ENCODE measurements around the gene VAC14.
A peak's percentile ranks its signal among the peaks of the same experiment; 100 is the strongest.
"Not testable (repeated sequence)": the region's sequence is repeated elsewhere in the genome, so short reads cannot be mapped to it uniquely, and the experiment has no call there.

Gene VAC14

DNA sequence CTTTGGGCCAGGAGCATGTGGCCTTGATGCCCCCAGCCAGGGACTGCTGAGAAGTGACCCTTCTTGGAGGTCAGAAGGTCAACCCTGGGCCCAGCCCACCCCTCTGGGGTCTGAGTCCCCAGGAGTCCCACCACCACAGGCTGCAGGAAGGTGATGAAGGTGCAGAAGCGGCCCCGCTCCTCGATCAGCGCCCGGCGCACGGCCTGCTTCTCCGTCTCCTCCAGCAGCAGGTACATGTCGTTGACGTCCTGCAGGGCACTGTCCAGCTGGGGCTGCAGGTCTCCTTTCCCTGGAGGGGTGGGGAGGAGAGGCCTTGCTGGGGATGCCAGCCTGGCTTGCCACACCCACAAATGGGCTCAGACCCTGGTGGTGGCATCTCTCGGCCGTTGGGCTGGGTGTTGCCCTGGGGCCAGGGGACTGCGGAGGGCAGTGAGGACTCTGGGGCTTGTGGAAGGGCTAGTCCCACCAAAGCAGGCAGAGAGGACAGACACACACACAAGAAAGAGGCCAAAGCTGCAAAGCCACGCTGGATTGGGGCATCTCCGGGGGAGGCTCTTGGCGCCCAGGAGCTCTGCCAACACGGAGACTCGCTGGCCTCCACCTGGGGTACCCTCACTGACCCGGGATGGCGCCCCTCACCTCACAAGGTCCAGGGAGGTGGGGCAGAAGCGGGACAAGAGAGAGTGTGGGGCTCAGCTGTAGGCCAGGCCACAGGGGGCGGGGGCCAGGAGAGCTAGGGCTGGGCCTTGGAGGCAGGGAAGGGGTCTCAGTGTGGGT, 122.6 kb downstream of the VAC14 start:
- peak; percentile 26 for DNase-seq

DNA sequence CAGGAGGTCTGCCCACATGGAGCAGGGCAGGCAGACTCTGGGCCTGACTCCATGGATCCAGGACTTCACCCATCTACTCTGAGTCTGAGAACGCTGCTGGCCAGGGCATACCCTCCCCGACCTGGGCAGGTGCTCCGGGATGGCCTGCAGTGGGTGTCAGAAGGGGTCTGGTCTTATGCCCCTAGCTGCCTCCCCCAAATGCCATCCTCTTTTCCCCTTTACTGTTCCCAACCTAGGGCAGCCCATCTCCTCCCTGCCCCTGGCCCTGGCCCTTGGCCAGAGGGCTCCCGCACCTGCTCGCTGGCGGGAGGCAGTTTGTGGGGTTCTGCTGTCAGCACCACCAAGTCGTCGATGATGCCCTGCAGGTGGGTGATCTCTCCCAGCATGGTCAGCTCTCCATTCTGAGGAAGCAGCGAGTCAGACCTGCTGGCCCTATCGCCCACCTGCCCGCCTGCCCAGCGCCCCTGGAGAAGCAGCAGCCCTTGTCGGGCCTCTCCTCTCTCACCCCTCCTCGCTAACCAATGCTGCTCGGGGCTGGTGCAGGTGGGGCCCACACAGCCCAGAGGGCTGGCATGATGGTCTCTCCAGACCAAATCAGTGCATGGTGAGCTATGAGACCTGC, 123.3 kb downstream of the VAC14 start:
- no peak for DNase-seq

DNA sequence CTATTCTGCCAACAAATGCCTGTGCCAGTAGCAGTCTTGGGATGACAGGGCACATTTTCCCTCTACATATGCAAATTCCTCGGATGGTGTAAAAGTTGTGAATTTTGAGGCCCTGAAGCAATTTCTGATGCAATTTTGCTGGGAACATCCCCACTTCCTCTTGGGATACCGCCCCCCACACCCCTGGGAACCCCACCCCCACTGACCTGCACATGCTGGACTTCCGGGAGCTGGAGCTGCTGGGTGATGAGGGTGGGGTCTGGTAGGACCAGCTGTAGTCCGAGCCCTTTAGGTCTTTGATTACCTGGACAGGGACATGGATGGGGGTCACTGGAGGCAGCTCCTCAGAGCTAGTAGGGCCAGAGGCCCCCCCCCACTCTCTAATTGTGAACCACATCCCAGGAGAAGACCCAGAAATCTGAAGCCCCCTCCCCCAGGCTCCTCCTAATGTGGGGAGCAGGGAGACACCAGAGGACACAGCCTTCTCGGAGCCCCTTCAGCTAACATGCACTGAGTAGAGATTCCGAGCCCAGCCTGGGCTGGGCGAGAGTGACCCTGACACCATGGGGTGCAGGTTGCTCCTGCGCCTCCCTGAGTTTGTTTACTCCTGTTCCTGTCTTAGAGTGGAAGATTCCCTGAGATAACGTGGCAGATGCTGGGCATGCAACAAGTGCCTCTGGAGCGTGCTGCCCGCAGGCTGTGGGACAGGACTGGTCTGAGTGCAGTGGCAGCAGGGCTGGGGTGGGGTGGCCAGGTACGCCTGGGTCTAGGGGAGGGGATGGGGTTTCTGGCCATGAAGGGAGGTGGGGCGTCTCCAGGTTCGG, 124.1 kb downstream of the VAC14 start:
- no peak for DNase-seq

DNA sequence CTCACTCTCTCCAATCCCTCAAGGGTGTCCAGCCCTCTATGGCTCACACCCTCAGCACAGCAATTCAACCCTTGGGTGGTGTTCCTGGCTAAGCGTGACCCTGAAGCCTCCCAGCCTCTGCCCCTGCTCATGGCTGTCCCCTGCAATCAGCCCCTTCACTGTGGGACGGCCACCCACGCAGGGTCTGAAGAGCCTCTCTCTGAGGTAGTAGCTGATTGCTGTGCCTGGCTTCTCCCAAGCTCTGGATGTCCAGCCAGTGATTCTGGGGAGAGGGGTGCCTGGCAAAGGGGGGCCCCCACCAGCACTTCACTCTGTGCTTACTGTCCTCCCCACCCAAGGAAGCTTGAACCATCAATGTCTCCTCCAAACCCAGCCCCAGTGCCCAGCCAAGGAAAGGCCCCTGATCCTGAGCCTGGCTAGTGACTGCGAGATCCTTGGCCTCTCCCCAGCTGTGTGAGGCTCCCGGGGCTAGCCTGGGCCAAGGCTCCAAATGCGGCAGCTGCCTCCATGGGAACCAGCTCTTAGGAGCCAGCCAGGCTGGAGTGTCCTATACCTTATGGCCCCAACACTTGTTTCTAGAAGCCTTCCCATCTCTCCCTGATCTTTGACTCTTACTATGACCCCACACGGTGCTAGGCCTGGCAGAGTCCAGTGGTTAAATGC, 125.0 kb downstream of the VAC14 start:
- DNase-seq = peak; percentile 27

DNA sequence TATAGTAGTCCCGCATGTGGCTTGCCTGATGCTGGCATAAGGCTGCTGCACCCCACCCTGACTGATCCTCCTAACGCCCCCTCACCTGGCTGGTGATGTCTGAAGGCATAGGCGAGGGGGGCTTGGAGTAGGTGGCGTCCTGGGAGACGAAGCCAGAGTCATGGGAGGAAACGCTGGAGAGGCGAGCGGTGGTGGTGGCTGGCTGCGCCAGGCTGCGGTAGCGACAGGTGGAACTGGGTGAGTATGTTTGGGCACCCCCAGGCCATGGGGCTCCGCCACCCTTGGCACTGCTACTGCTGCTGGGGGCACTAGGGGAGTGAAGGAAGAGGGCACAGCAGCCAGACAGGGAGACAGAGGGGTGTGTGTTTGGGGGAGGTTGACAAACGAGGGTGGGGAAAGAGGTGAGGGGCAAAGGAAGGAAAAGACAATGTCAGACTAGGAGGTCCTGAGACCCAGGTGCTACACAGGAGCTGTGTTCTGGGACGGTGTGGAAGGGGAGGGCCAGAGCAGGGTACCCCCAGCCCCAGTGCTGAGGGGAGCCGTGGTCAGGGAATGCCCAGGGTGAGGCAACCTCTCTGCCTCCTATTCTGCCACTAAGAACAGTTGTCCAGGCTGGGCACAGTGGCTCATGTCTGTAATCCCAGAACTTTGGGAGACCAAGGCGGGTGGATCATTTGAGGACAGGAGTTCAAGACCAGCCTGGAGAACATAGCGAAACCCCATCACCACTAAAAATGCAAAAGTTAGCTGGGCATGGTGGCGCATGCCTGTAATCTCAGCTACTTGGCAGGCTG, 126.5 kb downstream of the VAC14 start:
- DNase-seq = no peak

DNA sequence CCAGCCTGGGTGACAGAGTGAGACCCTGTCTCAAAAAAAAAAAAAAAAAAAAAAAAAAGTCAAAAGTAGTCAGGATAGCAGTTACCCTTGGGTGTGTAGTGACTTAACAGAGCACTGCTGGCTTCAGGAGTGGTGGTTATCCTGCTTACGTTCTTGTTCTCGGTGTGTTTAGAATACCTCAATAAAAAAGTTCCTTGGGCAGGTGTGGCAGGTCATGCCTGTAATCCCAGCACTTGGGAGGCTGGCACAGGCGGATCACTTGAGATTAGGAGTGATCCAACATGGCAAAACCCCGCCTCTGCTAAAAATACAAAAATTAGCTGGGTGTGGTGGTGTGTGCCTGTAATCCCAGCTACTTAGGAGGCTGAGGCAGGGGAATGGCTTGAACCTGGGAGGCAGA, 130.0 kb downstream of the VAC14 start:
- not testable (repeated sequence) for DNase-seq

DNA sequence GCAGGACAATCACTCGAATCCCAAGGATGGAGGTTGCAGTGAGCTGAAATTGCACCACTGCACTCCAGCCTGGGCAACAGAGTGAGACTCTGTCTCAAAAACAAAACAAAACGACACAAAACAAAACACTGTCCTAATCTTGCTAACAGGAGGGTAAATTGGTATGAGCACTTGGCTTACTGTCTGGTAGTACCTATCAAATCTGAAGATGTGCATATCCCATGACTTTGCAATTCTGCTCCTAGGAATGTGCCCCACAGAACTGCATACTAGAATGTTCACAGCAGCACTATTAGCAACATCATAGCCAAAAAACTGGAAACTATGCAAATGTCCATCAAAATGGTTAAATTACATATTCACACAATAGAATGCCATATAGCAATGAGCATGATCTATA, 130.8 kb downstream of the VAC14 start:
- no peak for DNase-seq

DNA sequence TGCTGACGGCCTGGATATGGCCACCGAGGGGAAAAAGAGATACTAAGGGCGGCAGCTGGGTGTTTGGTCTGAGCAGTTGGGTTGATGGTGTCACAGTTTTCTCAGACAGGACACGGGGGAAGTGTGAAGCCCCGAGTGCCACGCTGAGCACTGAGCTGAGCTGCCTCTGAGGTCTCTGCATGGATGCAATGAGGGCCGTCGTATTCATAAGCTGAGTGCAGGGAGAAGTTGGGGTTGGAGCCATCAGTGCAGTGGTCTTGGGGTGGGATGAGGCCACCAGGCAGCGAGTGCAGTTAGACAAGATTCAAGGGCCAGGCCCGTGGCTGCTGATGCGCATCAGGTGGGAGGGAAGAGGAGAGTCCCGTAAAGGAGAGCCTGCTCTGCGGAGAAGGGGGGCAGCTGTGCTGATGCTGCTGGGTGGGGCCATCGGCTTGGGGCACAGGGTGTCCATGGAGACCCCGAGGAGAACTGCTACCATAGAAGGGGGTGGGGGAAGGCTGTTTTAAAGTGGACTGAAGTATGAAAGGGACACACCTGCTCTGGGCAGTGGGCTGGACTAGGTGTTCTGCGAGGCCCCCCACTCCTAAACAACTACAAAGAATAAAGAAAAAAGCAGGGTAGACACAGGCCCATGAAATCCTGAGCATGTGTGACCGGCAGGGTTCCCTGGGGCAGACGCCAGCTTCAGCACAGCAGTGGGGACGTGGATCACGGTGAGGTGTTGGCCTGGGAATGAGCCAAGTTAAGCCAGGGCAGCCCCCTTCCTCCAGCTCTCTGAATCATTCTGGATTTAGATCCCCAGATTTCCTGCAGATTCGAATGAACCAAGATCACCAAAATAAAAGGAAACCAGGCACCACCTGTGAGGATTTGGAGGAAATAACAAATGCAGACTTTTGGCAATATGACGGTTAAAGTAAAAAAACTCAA, 134.9 kb downstream of the VAC14 start:
- no peak for DNase-seq

DNA sequence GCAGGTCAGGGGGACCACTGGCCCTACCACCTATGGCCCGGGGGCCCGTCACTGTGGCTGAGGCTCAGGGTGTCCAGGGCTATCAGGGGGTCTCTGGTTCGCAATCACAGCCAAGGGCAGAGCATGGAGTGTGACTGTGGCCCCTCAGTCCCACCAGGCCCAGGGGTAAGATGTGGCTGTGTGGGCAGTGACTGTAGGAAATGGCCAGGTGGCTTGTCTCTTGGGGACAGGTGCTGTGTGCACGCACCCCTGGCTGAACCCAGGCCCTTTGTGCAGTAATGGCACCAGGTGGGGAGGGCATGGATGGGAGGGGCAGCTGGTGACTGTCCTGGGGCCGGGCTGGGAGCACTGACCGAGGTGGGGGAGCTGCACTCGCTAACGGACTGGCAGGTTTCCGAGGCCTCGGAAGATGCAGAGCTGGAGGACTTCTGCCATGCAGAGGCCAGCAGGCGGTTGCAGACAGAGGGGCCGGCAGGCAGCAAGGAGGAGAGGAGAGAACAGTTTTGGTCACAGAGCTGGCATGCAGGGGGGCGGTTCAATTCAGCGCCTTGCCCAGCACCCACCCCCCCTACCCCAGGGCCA, 135.8 kb downstream of the VAC14 start:
- DNase-seq = no peak

DNA sequence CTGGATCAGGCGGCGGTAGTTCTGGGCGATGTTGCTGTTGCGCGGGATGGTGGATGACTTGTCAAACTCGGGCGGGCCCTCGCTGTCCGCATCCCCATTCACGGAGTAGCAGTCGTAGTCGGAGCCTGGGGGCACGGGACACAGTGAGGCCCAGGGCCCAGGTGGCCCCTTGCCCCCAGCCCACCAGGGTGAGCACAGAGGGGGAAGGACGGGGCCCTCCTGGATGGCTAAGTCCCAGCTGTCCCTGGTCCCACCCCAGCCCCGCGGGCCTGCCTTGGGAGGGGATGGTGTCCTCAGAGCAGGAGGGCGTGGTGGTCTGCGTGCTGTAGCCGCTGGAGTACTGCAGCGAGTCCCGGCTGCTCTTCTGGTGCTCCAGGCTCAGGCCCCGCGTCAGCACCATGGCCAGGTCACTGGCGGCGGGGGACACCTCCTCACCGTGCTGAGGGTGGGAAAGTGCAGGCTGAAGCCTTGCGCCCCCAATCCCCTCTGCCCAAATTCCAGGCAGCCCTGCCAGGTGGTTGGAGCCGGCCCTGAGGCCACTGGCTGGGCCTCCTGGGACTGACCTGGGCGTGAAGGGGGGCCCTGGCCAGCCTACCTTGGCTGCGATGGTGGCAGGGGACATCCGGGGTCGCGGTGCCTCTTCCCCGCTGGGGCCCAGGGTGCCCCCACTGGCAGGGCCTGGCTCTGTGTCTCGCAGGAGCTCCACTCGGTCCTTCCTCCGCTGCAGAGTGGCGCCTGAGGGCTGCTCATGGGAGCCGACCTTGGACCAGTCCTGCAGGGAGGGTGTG, 136.4 kb downstream of the VAC14 start:
- DNase-seq = peak; percentile 35

DNA sequence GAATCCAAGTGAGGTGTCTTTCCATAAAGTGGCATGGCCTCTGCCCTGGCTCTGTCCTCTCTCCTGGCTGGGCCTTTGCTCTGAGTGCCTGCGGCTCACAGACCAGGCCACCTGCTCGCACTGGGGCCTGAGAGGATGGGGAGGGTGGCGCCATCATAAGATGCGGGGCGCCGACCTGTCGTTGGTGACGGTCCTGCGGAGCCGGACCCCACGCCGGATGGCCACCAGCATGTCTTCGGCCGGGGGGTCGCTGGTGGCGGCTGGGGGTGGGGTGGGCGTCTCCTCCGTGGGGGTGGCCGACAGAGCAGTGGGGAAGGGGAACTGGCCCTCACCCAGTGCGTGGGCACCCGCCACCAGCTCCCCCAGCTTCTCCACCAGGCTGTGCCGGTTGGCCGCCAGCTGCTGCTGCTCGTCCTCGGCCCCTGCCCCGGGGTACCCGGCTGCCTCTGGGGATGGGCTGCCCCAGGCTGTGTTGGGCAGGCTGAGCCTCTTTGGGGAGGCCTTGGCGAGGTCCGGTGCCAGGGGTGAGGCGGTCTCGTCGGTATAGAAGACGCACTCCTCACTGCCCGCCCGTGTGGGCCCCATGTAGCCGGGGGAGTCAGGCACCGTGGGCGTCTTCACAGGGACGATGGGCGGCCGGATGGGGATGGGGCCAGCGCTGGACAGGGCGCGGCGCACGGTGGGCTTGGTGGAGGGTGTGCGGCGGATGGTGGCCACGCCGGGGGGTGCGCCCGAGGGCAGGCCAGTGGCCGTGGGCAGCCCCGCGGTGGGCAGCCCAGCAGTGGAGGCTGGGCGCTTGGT, 137.2 kb downstream of the VAC14 start:
- no peak for DNase-seq

DNA sequence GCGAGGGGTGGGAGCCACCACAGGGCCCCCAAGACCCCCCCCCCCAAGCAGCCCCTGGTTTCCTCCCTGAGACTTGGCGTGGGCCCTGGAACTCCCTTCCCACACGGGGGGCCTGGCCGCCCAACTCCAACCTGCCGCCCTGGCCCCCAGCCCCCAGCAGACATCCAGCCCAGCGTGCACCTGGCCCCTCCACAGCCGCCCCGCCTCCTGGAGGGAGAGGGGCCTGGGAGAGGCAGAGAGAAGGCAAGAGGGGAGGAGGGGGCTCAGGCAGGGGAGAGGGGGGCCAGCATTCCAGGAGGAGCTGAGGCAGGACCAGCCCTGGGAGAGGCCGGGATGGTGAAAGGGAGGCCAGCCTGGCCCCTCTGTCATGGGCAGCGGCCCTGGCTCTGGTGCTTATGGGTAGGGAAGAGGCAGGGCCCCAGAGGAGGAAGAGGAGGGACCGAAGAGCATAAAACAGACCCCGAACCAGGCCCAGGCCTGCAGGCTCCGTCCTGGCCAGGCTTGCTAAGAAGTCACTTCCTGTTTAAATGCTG, 137.9 kb downstream of the VAC14 start:
- no peak for DNase-seq

DNA sequence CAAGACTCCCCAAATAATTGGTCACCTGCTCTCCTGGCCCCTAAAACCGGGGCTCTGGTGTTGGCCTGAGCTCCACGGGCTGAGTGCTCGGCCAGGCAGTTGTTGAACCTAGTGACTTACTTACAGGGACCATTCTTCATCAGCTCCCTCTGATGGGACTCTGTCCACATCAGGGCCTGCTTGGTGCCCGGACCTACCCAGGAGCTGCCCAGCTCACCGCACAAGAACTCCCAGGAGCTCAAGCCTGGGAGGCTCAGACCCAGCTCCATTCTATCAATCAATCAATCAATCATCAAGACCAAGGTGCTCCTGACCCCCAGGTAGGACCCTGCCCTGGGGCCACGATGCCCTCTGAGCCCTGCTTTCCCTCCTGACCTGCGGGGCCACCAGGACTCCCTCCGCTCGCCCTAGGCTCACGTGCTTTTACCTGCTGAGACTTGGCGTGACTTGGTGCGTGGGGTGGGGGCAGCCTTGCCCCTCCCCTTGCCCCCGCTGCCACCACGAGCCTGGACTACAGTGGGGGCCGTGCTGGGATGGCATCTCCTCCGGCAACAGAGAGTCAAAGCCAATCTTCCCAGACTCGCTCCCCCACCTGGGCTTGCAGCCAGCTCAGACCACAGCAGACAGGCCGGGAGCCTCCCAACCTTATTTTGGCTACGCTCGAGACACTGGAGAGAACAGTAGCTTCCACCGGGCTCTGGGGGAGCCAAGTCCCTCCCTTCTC, 138.9 kb downstream of the VAC14 start:
- DNase-seq = peak; percentile 85

DNA sequence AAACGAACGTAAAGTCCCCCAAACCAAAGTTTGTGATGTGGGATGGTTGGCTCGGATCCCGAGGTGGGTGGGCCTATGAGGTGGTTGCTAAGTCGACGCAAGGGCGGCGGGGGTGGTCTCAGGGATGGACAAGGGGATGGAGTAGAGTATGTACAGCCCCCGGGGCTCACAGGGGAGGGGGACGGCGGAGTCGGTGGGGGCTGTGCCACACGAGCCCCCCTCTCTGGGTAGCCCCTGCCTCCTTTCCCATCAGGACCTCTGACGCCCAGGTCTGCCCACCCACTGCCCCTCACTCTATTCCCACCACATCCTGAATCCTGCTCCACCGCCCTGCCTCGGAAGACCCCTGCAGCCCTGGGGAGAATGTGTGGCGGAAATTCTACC, 139.4 kb downstream of the VAC14 start:
- peak; percentile 52 for DNase-seq

DNA sequence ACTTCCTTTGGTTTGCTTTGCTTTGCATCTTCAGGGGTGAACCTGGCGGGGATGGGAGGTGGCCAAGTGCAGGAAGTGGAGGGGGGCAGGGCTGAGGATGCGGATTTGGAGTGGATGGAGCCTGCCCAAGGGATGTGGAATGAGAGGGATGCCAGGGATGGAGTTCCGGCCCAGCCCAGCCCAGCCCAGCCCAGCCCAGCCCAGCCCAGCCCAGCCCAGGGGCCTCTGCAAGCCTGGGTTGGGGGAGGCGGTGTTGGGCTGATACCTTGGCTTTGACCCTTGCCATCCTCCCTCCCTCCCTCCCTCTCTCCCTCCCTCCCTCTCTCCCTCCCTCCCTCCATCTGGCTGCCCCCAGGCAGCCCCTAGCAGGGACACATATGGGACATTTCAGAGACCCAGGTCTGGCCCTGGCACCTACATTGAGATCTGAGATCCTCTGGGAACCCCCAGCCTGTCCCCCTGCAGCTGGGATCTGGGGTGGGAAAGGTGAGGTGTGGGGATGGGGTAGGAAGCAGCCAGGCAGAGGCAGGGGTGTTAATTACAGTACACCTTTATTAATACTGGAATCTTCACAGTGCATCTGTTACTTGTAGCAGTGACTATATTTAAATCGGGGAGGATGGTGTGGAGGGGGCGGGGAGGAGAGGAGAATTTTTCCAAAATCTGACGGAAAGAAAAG, 140.1 kb downstream of the VAC14 start:
- peak; percentile 36 for DNase-seq

DNA sequence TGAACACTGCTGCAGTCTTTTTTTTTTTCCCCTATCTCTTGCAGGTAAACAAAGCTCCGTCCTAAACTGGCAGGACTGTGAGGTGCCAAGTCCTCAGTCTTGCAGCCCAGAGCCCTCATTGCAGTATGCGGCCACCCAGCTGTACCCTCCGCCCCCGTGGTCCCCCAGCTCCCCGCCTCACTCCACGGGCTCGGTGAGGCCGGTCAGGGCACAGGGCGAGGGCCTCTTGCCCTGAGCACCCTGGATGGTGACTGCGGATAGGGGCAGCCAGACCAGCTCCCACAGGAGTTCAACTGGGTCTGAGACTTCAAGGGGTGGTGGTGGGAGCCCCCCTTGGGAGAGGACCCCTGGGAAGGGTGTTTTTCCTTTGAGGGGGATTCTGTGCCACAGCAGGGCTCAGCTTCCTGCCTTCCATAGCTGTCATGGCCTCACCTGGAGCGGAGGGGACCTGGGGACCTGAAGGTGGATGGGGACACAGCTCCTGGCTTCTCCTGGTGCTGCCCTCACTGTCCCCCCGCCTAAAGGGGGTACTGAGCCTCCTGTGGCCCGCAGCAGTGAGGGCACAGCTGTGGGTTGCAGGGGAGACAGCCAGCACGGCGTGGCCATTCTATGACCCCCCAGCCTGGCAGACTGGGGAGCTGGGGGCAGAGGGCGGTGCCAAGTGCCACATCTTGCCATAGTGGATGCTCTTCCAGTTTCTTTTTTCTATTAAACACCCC, 140.8 kb downstream of the VAC14 start:
- DNase-seq = no peak

DNA sequence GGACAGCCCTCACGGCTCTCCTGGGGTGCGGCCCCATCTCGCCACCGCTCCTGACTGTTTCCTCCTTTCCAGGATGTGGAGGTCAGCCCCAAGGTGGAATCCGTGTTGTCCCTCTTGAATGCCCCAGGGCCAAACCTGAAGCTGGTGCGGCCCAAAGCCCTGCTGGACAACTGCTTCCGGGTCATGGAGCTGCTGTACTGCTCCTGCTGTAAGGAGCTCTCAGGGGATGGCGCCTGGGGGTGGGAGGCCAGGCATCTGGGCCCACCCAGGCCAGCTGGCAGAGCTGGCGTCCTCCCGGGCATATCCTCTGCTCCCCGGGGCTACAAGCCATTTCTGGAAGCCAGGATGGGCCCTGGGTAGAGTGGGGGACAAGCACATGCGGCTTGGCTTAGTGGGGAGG, 141.4 kb downstream of the VAC14 start:
- DNase-seq = no peak
